A673 (cell line): Measurements from ENCODE around the gene APBB2. TPM values are rescaled to one million over a fixed set of nuclear protein-coding genes. Genes with fewer than 3 reads are reported as not detected.

Experiments used
- BruUV-seq: library from RNA; stranded (reverse); fragments of 400-500 nt; replicated peaks from 2 replicates; lab custom pipeline; 2021; lab: Mats Ljungman, UMichigan
- CTCF ChIA-PET: fragments of 300-600 bp; sonication (Branson Sonifier 250); formaldehyde crosslinking; loops from one replicate; lab custom pipeline; 2022; ENCODE audit warnings: antibody characterized with exemption; lab: Charles Lee
- POLR2A ChIA-PET: fragments of 300-600 bp; sonication (Branson Sonifier 250); formaldehyde crosslinking; loops from one replicate; lab custom pipeline; 2022; ENCODE audit warnings: antibody characterized with exemption; ENCODE audit not compliant: low non-redundant PET; lab: Charles Lee
- DNase-seq: peaks from one replicate; pipeline ENCODE4 v3.0.0-alpha.2; 2015; ENCODE audit warnings: low spot score
- H3K27ac ChIP-seq: fragments of 200-600 bp; sonication (generic); 2 replicates; pipeline ENCODE4 v1.5.1; 2016; ENCODE audit warnings: mixed run types, low read depth, mild to moderate bottlenecking, mixed read lengths, antibody characterized with exemption, low read length; ENCODE audit not compliant: poor library complexity, severe bottlenecking
- H3K27me3 ChIP-seq: fragments of 200-600 bp; sonication (generic); replicated peaks from 2 replicates; pipeline ENCODE4 v1.6.1; 2017; ENCODE audit warnings: mixed run types, low read depth, mild to moderate bottlenecking, mixed read lengths, antibody characterized with exemption, low read length; ENCODE audit not compliant: insufficient read depth, poor library complexity
- H3K36me3 ChIP-seq: fragments of 200-600 bp; sonication (generic); 2 replicates; pipeline ENCODE4 v1.6.1; 2016; ENCODE audit warnings: mixed run types, mild to moderate bottlenecking, mixed read lengths, antibody characterized with exemption, low read length; ENCODE audit not compliant: insufficient read depth, poor library complexity, severe bottlenecking
- H3K4me1 ChIP-seq: fragments of 200-600 bp; sonication (generic); 2 replicates; pipeline ENCODE4 v1.6.1; 2017; ENCODE audit warnings: mixed run types, mild to moderate bottlenecking, mixed read lengths, antibody characterized with exemption, low read length; ENCODE audit not compliant: insufficient read depth, poor library complexity, severe bottlenecking
- H3K4me3 ChIP-seq: fragments of 200-600 bp; sonication (generic); 2 replicates; pipeline ENCODE4 v1.5.1; 2016; ENCODE audit warnings: low read depth, mixed run types, mild to moderate bottlenecking, mixed read lengths, low read length; ENCODE audit not compliant: poor library complexity, severe bottlenecking
- H3K9me3 ChIP-seq: fragments of 200-600 bp; sonication (generic); 2 replicates; pipeline ENCODE4 v1.6.1; 2016; ENCODE audit warnings: mixed run types, low read depth, mild to moderate bottlenecking, mixed read lengths, antibody characterized with exemption, low read length; ENCODE audit not compliant: poor library complexity, severe bottlenecking
- CTCF ChIP-seq: fragments of 300-800, 200-600 bp; sonication (generic); conservative IDR thresholded peaks from 2 replicates; pipeline ENCODE4 v1.5.1; 2017; ENCODE audit warnings: low read depth, mild to moderate bottlenecking, antibody characterized with exemption, low read length, moderate library complexity, mixed read lengths
- EZH2 ChIP-seq: fragments of 200-600 bp; sonication (generic); IDR thresholded peaks from 2 replicates; pipeline ENCODE4 v1.6.1; 2017; ENCODE audit warnings: borderline replicate concordance, low read depth, mild to moderate bottlenecking, mixed read lengths, antibody characterized with exemption, low read length; ENCODE audit not compliant: poor library complexity, severe bottlenecking
- intact Hi-C: fragments of 100-400 bp; cut with micrococcal nuclease; formaldehyde crosslinking; loops from one replicate; pipeline ENCODE4 v1.10.0; 2022; ENCODE audit not compliant: unreplicated experiment
- total RNA-seq: library from RNA; stranded (reverse); gene quantifications from 2 replicates; pipeline ENCODE4 v1.2.3, GENCODE V29; 2021

APBB2 gene
- total RNA-seq, 1 experiment from 2014 or later, result 10.3 TPM

- POLR2A ChIA-PET, result no interaction called here
- Histone ChIP-seq H3K4me1 (peaks cover 11% of the 10 kb centered on the region), H3K27me3 (no peaks in the 10 kb centered on the region), H3K27ac (no peak overlapping the region), H3K36me3 (no peaks in the 10 kb centered on the region), H3K4me3 (no peak overlapping the region), H3K9me3 (no peaks in the 10 kb centered on the region)
- no TSS peak for BruUV-seq
- DNase-seq, result no peak
- CTCF ChIA-PET, result interaction anchor here (0.6 kb wide), 1 partner anchor 12 kb away, joined by 4 read pairs; no protein-coding TSS in a partner anchor
- TF ChIP-seq CTCF (no peak), EZH2 (no peak)
- intact Hi-C loops, result no loop called here
Observed at GRCh38 chr4:40991908-40992307, 222.4 kb downstream of the APBB2 start.

GRCh38 chr4:40990899-40991265, 223.5 kb downstream of the APBB2 start:
- H3K4me1 ChIP-seq, result peaks cover 11% of the 10 kb centered on the region
- intact Hi-C loops, result no loop called here
- TF ChIP-seq CTCF, result no peak
- no peak for TF ChIP-seq EZH2
- ChIA-PET CTCF (no interaction called here), POLR2A (no interaction called here)
- H3K9me3 ChIP-seq, result no peaks in the 10 kb centered on the region
- DNase-seq, result no peak
- H3K27me3 ChIP-seq, result no peaks in the 10 kb centered on the region
- H3K4me3 ChIP-seq, result no peak overlapping the region
- no peak overlapping the region for H3K27ac ChIP-seq
- BruUV-seq, result no TSS peak
- no peaks in the 10 kb centered on the region for H3K36me3 ChIP-seq

GRCh38 chr4:40990236-40990898, 224.0 kb downstream of the APBB2 start:
- Histone ChIP-seq H3K4me3 (no peak overlapping the region), H3K9me3 (no peaks in the 10 kb centered on the region), H3K4me1 (peaks cover 11% of the 10 kb centered on the region), H3K27ac (no peak overlapping the region), H3K36me3 (no peaks in the 10 kb centered on the region), H3K27me3 (no peaks in the 10 kb centered on the region)
- BruUV-seq, result no TSS peak
- peak; percentile 43 for DNase-seq
- intact Hi-C loops, result no loop called here
- CTCF ChIA-PET, result no interaction called here
- no peak for TF ChIP-seq EZH2
- TF ChIP-seq CTCF, result no peak
- POLR2A ChIA-PET, result no interaction called here
